NCI-H345 treated with DMSO at 0.1 percent for 48 hours (cell line): ENCODE results near the gene AHDC1.

Experiments
- DNase-seq: peaks from one replicate; lab custom pipeline; 2025; ENCODE audit not compliant: unreplicated experiment; lab: John Stamatoyannopoulos, UW

The AHDC1 gene

GRCh38 chr1:27615346-27616192 is 11.6 kb upstream of the AHDC1 start:
- no peak for DNase-seq

- no peak for DNase-seq
Measured at GRCh38 chr1:27614625-27615344, 10.8 kb upstream of the AHDC1 start.

DNA sequence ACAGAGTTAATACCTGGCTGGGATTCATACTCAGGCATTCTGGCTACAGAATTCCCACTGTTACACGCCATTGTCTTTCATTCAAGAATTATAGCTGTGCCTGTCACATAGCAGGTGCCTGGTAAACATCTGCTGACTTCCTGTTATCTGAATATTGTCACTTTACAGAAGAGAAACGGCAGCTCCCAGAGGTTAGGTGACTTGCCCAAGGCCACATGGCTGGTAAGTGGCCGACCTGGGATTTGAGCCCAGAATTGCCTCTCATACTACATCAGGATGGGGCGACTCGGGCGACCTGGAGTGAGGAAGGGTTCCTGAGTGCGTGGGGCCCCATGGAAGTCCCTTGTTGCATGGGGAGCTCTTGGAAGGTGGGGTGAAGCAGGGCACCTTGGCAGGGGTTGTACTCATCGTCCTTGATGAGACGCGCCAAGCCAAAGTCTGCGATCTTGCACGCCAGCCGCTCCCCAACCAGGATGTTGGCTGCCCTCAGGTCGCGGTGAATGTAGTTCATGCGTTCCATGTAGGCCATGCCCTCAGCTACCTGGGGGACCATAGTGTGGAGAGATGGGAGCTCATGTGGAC is 10.2 kb upstream of the AHDC1 start:
- DNase-seq, result no peak

DNA sequence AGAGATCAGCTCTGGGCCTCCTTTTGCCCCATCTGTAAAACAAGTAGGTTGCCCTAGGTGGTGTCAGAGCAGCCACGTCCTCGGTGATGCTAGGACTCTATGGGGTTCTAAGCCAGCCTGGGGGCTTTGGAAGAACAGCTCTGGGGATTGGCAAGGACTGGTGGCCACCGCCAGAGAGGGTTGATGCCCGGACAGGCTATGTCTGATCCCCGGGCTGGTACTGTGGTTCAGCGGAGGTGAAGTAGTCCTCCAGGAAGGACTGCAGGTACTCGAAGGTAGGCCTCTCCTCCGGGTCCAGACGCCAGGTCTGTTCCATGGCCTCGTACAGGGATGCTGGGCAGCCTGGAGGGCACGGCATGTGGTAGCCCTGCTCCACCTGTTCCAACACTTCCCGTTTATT is 8.8 kb upstream of the AHDC1 start:
- DNase-seq, result no peak

GRCh38 chr1:27611450-27611849 is 7.5 kb upstream of the AHDC1 start:
- DNase-seq, result no peak

DNA sequence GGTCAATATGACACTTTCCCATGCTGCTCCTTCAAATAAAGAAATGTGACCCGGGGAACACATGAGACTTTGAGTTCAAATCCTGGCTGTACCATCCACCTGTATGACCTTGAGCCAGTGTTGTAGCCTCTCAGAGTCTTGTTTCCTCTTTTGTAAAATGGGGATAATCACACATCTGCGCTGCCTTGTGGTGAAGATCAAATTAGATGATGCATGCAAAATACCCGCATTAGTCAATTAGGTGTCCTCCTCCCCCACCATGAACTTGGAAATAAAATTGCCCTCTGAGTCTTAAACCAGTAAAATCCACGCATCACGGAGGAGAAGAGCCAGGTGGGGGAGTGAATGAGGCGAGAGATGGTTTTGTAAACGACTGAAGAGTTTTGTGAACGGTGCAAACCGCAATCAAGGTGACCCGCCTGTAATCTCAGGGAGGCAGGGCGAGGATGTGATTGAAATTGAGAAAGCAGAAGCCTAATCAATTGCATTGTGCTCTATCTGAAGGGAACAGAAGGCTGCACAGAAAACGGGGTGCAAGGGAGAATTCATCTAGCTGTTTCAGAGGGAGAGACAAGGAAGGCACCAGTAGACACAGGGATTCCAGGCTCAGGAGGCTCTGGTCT is 5.8 kb upstream of the AHDC1 start:
- no peak for DNase-seq

DNA sequence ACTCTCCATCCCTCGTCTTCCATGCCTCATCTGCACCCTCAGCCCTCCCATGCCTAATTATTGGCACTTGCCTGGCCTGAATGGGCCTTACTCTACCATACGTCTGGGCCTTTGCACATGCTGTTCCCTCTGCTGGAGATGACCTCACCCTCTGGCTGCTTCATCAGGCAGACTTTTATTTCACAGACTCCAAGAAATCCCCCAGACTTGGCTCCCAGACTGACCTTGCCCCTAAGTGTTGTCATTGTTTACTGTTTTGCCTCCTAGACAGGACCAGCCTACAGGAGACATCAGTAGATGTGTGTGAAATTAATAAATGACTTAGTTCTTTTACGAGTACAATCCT is 5.2 kb upstream of the AHDC1 start:
- DNase-seq, result no peak

- no peak for DNase-seq
Measured at GRCh38 chr1:27607239-27607804, 3.4 kb upstream of the AHDC1 start.

GRCh38 chr1:27606708-27607238 is 2.8 kb upstream of the AHDC1 start:
- no peak for DNase-seq

DNA sequence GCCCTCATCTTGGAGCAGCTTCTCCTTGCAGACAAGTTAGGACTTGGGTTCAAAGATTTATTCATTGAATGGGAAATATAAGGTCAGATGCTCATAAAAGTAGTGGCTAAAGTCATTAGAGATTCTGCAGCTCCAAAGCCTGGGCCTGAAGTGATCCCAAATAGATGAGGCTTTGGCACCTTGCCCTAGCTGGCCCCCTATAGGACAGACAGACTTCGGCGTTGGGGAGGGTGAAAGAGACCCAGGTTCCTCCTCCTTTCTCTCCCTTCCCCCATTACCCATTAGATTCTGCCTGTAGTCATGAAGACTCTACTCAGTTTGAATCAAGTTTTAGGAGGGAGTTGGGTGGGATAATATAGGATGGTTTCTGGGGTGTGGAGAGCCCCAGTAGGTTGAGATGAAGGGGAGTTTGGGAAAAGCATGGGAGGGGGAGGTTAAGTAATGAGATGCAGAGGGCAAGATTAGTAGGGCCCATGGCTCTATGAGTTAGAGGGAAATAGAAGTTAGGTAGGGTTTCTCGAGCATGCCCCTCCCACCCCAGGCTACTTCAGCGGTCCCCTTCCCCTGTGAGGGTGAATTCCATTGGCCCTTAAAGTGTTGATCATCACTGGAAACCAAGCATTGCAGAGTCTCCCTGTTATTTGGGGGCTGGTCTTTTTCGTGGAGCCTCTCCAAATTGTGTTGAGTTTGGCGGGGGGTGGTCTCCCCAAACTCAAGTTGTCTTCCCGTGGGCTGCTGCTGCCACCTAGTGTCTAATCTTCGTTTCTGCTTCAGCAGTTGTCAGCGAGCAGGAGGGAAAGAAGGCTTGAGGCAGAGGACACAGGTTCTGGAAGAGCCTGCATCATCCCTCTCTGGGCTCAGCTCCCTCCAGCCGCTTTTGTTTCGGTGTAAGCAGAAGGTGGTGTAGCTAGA is 2.1 kb upstream of the AHDC1 start:
- DNase-seq, result peak; percentile 29

GRCh38 chr1:27605300-27605766 is 1.4 kb upstream of the AHDC1 start:
- DNase-seq, result no peak

- no peak for DNase-seq
Measured at GRCh38 chr1:27604579-27605299, 795 bp upstream of the AHDC1 start.

GRCh38 chr1:27603309-27603680 is 649 bp downstream of the AHDC1 start:
- DNase-seq, result no peak

GRCh38 chr1:27602462-27603308 is 1.3 kb downstream of the AHDC1 start:
- DNase-seq, result no peak

- DNase-seq, result no peak
Measured at GRCh38 chr1:27601771-27602461, 2.0 kb downstream of the AHDC1 start.

GRCh38 chr1:27601321-27601770 is 2.6 kb downstream of the AHDC1 start:
- DNase-seq, result no peak

DNA sequence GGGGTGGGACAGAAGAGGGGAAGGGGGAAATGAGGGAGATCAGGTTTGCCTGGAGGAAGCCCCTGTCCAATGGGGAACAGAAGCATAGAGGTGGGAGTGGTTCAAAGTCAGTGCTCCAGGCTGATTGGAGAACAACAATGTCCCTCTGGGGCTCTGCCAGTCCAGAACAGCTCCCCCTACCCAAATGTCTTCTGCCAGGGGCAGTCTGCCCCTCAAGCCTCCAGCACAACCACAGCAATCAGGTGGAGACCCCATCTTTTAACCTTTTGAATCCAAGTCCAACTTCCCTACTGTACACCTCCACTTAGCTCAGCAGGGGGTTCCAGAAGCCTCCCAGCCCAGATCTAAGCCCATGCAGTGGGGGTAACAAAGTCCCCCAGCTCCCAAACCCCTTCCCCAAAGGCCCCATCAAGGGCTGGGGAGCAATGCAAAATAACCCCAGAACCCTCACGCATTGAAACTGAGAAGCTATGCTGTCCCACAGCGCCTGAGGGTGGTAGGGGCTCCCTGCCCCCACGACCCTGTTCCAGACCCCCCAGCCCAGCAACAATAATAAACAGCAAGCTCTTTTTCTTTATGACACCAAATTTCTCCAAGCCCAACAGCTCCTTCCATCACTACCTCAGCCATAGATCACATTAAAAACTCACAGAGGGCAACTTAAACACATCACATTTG is 3.3 kb downstream of the AHDC1 start:
- no peak for DNase-seq
